WTC11 (cell line): ENCODE results near the gene MIB2. TPM values are rescaled to one million over a fixed set of nuclear protein-coding genes. Genes with fewer than 3 reads are reported as not detected.

ENCODE experiments used
- ATAC-seq: fragments of 200-7000 bp; cut with Tn5 transposase; 2 replicates; pipeline ENCODE4 v1.10.0; 2021; ENCODE audit warnings: mild to moderate bottlenecking, moderate library complexity
- CTCF ChIA-PET: fragments of 300-600 bp; sonication (Branson Sonifier 250); formaldehyde crosslinking; loops from one replicate; lab custom pipeline; 2021; ENCODE audit warnings: antibody characterized with exemption; lab: Charles Lee
- POLR2A ChIA-PET: fragments of 350-600 bp; sonication (Branson Sonifier 250); formaldehyde crosslinking; loops from one replicate; lab custom pipeline; 2021; ENCODE audit warnings: antibody characterized with exemption; lab: Charles Lee
- DNase-seq: peaks from one replicate; pipeline ENCODE4 v3.0.0; 2021; ENCODE audit warnings: low spot score
- H3K27ac Mint-ChIP-seq: 2 replicates; pipeline ENCODE4 v1.8.0; 2021; ENCODE audit warnings: mixed read lengths
- H3K27me3 Mint-ChIP-seq: 2 replicates; pipeline ENCODE4 v1.8.0; 2021; ENCODE audit warnings: low read depth, mild to moderate bottlenecking, moderate library complexity, mixed read lengths
- H3K36me3 Mint-ChIP-seq: 2 replicates; pipeline ENCODE4 v1.8.0; 2021; ENCODE audit warnings: mixed read lengths
- H3K4me1 Mint-ChIP-seq: 2 replicates; pipeline ENCODE4 v1.8.0; 2022; ENCODE audit warnings: mixed read lengths
- H3K4me3 Mint-ChIP-seq: 2 replicates; pipeline ENCODE4 v1.8.0; 2021; ENCODE audit warnings: mild to moderate bottlenecking, moderate library complexity, mixed read lengths
- H3K9me3 Mint-ChIP-seq: 2 replicates; pipeline ENCODE4 v1.8.0; 2021; ENCODE audit warnings: mixed read lengths
- ESRRA ChIP-seq: sonication (generic); formaldehyde crosslinking; IDR thresholded peaks from 2 replicates; pipeline ENCODE4 v1.8.1; 2022; ENCODE audit warnings: mild to moderate bottlenecking, missing genetic modification reagents, borderline replicate concordance
- ETV6 ChIP-seq: sonication (generic); formaldehyde crosslinking; IDR thresholded peaks from 2 replicates; pipeline ENCODE4 v1.8.1; 2022; ENCODE audit warnings: mild to moderate bottlenecking, missing genetic modification reagents
- HMGA2 ChIP-seq: fragments of 250-450 bp; sonication (Bioruptor Pico); IDR thresholded peaks from 2 replicates; pipeline ENCODE4 v1.4.0; 2021; ENCODE audit warnings: mild to moderate bottlenecking, moderate library complexity
- RELA ChIP-seq: sonication (generic); formaldehyde crosslinking; IDR thresholded peaks from 2 replicates; pipeline ENCODE4 v1.8.1; 2022; ENCODE audit warnings: missing genetic modification reagents, mild to moderate bottlenecking, borderline replicate concordance
- SOX15 ChIP-seq: fragments of 250-450 bp; sonication (Bioruptor Pico); IDR thresholded peaks from 2 replicates; pipeline ENCODE4 v1.9.0; 2021; ENCODE audit warnings: mild to moderate bottlenecking
- SP1 ChIP-seq: sonication (generic); formaldehyde crosslinking; conservative IDR thresholded peaks from 2 replicates; pipeline ENCODE4 v1.8.1; 2022; ENCODE audit warnings: missing genetic modification reagents
- TCF7 ChIP-seq: sonication (generic); formaldehyde crosslinking; IDR thresholded peaks from 2 replicates; pipeline ENCODE4 v1.8.0; 2022; ENCODE audit warnings: mild to moderate bottlenecking, low read depth, missing genetic modification reagents, moderate library complexity
- TEAD4 ChIP-seq: sonication (generic); formaldehyde crosslinking; IDR thresholded peaks from 2 replicates; pipeline ENCODE4 v1.8.0; 2022; ENCODE audit warnings: mild to moderate bottlenecking, missing genetic modification reagents
- TP53 ChIP-seq: sonication (generic); formaldehyde crosslinking; IDR thresholded peaks from 2 replicates; pipeline ENCODE4 v1.8.1; 2023; ENCODE audit warnings: mild to moderate bottlenecking, missing genetic modification reagents
- ZNF423 ChIP-seq: fragments of 250-450 bp; sonication (Bioruptor Pico); IDR thresholded peaks from 2 replicates; pipeline ENCODE4 v2.1.2; 2022; ENCODE audit warnings: mild to moderate bottlenecking, moderate library complexity
- ZNF671 ChIP-seq: fragments of 250-450 bp; sonication (Bioruptor Pico); IDR thresholded peaks from 2 replicates; pipeline ENCODE4 v1.8.0; 2021; ENCODE audit warnings: mild to moderate bottlenecking
- total RNA-seq: library from RNA; stranded (reverse); gene quantifications from 3 replicates; pipeline ENCODE4 v1.2.3, GENCODE V29; 2021
- TF ChIP-seq, protein P1 (sequence below): sonication (generic); formaldehyde crosslinking; IDR thresholded peaks from 2 replicates; pipeline ENCODE4 v1.8.1; 2022; ENCODE audit warnings: mild to moderate bottlenecking, moderate library complexity, missing genetic modification reagents
- TF ChIP-seq, protein P2 (sequence below): sonication (generic); formaldehyde crosslinking; IDR thresholded peaks from 2 replicates; pipeline ENCODE4 v1.8.0; 2023; ENCODE audit warnings: mild to moderate bottlenecking, missing genetic modification reagents
- TF ChIP-seq, protein P3 (sequence below): sonication (generic); formaldehyde crosslinking; IDR thresholded peaks from 2 replicates; pipeline ENCODE4 v1.8.1; 2023; ENCODE audit warnings: mild to moderate bottlenecking, moderate library complexity, missing genetic modification reagents
- TF ChIP-seq, protein P4 (sequence below): sonication (generic); formaldehyde crosslinking; conservative IDR thresholded peaks from 2 replicates; pipeline ENCODE4 v1.8.1; 2022; ENCODE audit warnings: mild to moderate bottlenecking, missing genetic modification reagents
- TF ChIP-seq, protein P5 (sequence below): sonication (generic); formaldehyde crosslinking; IDR thresholded peaks from 2 replicates; pipeline ENCODE4 v1.8.0; 2022; ENCODE audit warnings: mild to moderate bottlenecking, missing genetic modification reagents
- TF ChIP-seq, protein P6 (sequence below): fragments of 250-450 bp; sonication (Bioruptor Pico); IDR thresholded peaks from 2 replicates; pipeline ENCODE4 v1.9.0; 2021; ENCODE audit warnings: mild to moderate bottlenecking
- TF ChIP-seq, protein P7 (sequence below): sonication (generic); formaldehyde crosslinking; IDR thresholded peaks from 2 replicates; pipeline ENCODE4 v1.8.1; 2022; ENCODE audit warnings: missing genetic modification reagents, borderline replicate concordance
- TF ChIP-seq, protein P8 (sequence below): fragments of 250-450 bp; sonication (Bioruptor Pico); IDR thresholded peaks from 2 replicates; pipeline ENCODE4 v1.9.0; 2021; ENCODE audit warnings: moderate library complexity, mild to moderate bottlenecking, inconsistent platforms, borderline replicate concordance
- TF ChIP-seq, protein P9 (sequence below): sonication (generic); formaldehyde crosslinking; IDR thresholded peaks from 2 replicates; pipeline ENCODE4 v1.8.0; 2022; ENCODE audit warnings: mild to moderate bottlenecking, missing genetic modification reagents

The MIB2 gene
- total RNA-seq, 1 experiment from 2014 or later = 90.6 TPM

DNA sequence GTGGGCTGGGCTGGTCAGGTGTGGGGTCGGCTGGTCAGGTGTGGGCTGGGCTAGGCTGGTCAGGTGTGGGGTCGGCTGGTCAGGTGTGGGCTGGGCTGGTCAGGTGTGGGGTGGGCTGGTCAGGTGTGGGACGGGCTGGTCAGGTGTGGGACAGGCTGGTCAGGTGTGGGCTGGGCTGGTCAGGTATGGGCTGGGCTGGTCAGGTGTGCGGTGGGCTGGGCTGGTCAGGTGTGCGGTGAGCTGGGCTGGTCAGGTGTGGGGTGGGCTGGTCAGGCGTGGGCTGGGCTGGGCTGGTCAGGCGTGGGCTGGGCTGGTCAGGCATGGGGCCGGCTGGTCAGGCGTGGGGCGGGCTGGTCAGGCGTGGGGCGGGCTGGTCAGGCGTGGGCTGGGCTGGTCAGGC lies 9.1 kb upstream of the MIB2 start:
- CTCF ChIA-PET = no interaction called here
- no peak for DNase-seq
- TF ChIP-seq, protein P1, sequence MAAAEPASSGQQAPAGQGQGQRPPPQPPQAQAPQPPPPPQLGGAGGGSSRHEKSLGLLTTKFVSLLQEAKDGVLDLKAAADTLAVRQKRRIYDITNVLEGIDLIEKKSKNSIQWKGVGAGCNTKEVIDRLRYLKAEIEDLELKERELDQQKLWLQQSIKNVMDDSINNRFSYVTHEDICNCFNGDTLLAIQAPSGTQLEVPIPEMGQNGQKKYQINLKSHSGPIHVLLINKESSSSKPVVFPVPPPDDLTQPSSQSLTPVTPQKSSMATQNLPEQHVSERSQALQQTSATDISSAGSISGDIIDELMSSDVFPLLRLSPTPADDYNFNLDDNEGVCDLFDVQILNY = no peak
- no peak for TF ChIP-seq TEAD4 (CRISPR knock-in tag)
- no peak for TF ChIP-seq RELA (CRISPR knock-in tag)
- TF ChIP-seq, protein P2, sequence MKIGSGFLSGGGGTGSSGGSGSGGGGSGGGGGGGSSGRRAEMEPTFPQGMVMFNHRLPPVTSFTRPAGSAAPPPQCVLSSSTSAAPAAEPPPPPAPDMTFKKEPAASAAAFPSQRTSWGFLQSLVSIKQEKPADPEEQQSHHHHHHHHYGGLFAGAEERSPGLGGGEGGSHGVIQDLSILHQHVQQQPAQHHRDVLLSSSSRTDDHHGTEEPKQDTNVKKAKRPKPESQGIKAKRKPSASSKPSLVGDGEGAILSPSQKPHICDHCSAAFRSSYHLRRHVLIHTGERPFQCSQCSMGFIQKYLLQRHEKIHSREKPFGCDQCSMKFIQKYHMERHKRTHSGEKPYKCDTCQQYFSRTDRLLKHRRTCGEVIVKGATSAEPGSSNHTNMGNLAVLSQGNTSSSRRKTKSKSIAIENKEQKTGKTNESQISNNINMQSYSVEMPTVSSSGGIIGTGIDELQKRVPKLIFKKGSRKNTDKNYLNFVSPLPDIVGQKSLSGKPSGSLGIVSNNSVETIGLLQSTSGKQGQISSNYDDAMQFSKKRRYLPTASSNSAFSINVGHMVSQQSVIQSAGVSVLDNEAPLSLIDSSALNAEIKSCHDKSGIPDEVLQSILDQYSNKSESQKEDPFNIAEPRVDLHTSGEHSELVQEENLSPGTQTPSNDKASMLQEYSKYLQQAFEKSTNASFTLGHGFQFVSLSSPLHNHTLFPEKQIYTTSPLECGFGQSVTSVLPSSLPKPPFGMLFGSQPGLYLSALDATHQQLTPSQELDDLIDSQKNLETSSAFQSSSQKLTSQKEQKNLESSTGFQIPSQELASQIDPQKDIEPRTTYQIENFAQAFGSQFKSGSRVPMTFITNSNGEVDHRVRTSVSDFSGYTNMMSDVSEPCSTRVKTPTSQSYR (CRISPR knock-in tag) = no peak
- no peak for TF ChIP-seq HMGA2
- no peak for TF ChIP-seq ETV6
- TF ChIP-seq, protein P3, sequence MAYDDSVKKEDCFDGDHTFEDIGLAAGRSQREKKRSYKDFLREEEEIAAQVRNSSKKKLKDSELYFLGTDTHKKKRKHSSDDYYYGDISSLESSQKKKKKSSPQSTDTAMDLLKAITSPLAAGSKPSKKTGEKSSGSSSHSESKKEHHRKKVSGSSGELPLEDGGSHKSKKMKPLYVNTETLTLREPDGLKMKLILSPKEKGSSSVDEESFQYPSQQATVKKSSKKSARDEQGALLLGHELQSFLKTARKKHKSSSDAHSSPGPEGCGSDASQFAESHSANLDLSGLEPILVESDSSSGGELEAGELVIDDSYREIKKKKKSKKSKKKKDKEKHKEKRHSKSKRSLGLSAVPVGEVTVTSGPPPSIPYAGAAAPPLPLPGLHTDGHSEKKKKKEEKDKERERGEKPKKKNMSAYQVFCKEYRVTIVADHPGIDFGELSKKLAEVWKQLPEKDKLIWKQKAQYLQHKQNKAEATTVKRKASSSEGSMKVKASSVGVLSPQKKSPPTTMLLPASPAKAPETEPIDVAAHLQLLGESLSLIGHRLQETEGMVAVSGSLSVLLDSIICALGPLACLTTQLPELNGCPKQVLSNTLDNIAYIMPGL (CRISPR knock-in tag) = no peak
- TF ChIP-seq, protein P4, sequence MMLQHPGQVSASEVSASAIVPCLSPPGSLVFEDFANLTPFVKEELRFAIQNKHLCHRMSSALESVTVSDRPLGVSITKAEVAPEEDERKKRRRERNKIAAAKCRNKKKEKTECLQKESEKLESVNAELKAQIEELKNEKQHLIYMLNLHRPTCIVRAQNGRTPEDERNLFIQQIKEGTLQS = no peak
- TF ChIP-seq ZNF671 (CRISPR knock-in tag) = no peak
- no peaks in the 10 kb centered on the region for H3K36me3 Mint-ChIP-seq
- H3K4me3 Mint-ChIP-seq = no peak overlapping the region
- no peak for ATAC-seq
- no peak overlapping the region for H3K27ac Mint-ChIP-seq
- POLR2A ChIA-PET = no interaction called here
- no peaks in the 10 kb centered on the region; the same call in 1 of the 2 replicates for H3K27me3 Mint-ChIP-seq
- no peaks in the 10 kb centered on the region for H3K4me1 Mint-ChIP-seq
- no peaks in the 10 kb centered on the region for H3K9me3 Mint-ChIP-seq

DNA sequence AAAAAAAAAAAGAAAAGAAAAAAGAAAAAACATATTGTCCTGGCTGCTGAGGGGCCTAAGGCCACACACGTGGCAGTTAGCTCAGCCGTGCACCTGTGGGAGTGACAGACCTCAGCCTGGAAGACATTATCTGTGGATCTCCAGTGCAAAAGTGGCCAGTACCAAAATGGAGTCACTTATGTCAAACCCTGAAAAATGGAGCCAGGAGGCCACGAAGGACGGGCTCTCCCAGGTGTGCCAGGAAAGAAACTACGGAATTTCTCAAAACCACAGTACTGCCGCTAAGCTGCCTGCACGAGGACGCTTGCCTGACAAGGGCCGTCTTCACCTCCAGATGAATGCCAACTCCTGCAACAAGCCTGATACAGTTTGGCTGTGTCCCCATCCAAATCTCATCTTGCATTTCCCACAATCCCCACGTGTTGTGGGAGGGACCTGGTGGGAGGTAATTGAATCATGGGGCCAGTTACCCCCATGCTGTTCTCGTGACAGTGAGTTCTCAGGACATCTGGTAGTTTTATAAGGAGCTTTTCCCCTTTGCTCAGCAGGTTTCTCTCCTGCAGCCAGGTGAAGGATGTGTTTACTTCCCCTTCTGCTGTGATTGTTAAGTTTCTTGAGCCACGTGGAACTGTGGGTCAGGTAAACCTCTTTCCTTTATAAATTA lies 5.3 kb upstream of the MIB2 start:
- no peak for DNase-seq
- H3K4me1 Mint-ChIP-seq = peaks cover 15% of the 10 kb centered on the region
- no peak for TF ChIP-seq ZNF423 (CRISPR knock-in tag)
- TF ChIP-seq SOX15 = no peak
- TF ChIP-seq, protein P5, sequence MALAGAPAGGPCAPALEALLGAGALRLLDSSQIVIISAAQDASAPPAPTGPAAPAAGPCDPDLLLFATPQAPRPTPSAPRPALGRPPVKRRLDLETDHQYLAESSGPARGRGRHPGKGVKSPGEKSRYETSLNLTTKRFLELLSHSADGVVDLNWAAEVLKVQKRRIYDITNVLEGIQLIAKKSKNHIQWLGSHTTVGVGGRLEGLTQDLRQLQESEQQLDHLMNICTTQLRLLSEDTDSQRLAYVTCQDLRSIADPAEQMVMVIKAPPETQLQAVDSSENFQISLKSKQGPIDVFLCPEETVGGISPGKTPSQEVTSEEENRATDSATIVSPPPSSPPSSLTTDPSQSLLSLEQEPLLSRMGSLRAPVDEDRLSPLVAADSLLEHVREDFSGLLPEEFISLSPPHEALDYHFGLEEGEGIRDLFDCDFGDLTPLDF = no peak
- no peak for TF ChIP-seq SP1 (CRISPR knock-in tag)
- TF ChIP-seq ZNF671 (CRISPR knock-in tag) = no peak
- TF ChIP-seq, protein P2 (CRISPR knock-in tag) = no peak
- TF ChIP-seq TP53 (CRISPR knock-in tag) = no peak
- TF ChIP-seq, protein P6, sequence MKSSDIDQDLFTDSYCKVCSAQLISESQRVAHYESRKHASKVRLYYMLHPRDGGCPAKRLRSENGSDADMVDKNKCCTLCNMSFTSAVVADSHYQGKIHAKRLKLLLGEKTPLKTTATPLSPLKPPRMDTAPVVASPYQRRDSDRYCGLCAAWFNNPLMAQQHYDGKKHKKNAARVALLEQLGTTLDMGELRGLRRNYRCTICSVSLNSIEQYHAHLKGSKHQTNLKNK (CRISPR knock-in tag) = no peak
- TF ChIP-seq, protein P7, sequence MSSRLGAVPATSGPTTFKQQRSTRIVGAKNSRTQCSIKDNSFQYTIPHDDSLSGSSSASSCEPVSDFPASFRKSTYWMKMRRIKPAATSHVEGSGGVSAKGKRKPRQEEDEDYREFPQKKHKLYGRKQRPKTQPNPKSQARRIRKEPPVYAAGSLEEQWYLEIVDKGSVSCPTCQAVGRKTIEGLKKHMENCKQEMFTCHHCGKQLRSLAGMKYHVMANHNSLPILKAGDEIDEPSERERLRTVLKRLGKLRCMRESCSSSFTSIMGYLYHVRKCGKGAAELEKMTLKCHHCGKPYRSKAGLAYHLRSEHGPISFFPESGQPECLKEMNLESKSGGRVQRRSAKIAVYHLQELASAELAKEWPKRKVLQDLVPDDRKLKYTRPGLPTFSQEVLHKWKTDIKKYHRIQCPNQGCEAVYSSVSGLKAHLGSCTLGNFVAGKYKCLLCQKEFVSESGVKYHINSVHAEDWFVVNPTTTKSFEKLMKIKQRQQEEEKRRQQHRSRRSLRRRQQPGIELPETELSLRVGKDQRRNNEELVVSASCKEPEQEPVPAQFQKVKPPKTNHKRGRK (CRISPR knock-in tag) = no peak
- TF ChIP-seq, protein P8, sequence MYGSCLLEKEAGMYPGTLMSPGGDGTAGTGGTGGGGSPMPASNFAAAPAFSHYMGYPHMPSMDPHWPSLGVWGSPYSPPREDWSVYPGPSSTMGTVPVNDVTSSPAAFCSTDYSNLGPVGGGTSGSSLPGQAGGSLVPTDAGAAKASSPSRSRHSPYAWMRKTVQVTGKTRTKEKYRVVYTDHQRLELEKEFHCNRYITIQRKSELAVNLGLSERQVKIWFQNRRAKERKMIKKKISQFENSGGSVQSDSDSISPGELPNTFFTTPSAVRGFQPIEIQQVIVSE (CRISPR knock-in tag) = no peak
- no peak for TF ChIP-seq ESRRA
- TF ChIP-seq, protein P9, sequence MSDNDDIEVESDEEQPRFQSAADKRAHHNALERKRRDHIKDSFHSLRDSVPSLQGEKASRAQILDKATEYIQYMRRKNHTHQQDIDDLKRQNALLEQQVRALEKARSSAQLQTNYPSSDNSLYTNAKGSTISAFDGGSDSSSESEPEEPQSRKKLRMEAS (CRISPR knock-in tag) = no peak
- no peak for TF ChIP-seq TCF7 (CRISPR knock-in tag)
- TF ChIP-seq, all 79 proteins: peak for 0
- no peak overlapping the region for H3K4me3 Mint-ChIP-seq
- POLR2A ChIA-PET = no interaction called here
- no peaks in the 10 kb centered on the region for H3K9me3 Mint-ChIP-seq
- H3K27me3 Mint-ChIP-seq = no peaks in the 10 kb centered on the region
- no peak for ATAC-seq
- H3K36me3 Mint-ChIP-seq = 0 out of 2 replicates have a peak, but pooled peaks cover 5% of the 10 kb centered on the region
- H3K27ac Mint-ChIP-seq = no peak overlapping the region
- CTCF ChIA-PET = no interaction called here
